ENCODE measurements around the gene LIMCH1. TPM values are rescaled to one million over a fixed set of nuclear protein-coding genes. Genes with fewer than 3 reads are reported as not detected.

LIMCH1 gene
- total RNA-seq, 1 experiment from 2014 or later, result 3.3 TPM

DNA sequence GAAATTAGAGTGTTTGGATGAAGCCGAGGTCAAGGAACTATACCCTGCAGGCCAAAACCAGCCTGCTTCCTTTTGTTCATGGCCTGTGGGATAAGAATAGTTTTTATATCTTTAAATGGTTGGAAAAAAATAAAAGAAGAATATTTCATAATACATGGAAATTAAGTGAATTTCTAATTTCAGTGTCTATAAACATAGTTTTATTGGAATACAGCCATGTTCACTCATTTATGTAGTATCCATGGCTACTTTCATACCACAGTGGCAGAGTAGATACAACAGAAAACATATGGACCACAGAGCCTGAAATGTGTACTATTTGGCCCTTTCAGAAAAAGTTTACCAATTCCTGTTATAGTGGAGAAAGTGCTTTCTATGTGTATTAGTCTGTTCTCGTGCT, 13.6 kb downstream of the LIMCH1 start:
- Histone ChIP-seq H3K23me2 (ENCODE audit: insufficient read length, low read depth, low read length, poor library complexity, severe bottlenecking) (no peaks in the 10 kb centered on the region), H2BK15ac (ENCODE audit: low read depth, low read length) (no peak overlapping the region), H4K20me1 (ENCODE audit: control insufficient read depth, insufficient read depth, insufficient read length) (no peaks in the 10 kb centered on the region), H2BK5ac (ENCODE audit: insufficient read length, low read length) (no peak overlapping the region), H3K79me2 (ENCODE audit: insufficient read depth, low read length) (no peaks in the 10 kb centered on the region), H3K4me2 (ENCODE audit: insufficient read depth, insufficient read length, low read length) (no peak overlapping the region), H3K9ac (ENCODE audit: extremely low read depth, insufficient read length, low read length) (no peak overlapping the region), H4K5ac (ENCODE audit: insufficient read length, low read depth, low read length) (no peak overlapping the region), H3K4ac (ENCODE audit: low read depth, low read length) (no peak overlapping the region), H3K18ac (ENCODE audit: insufficient read length, low read depth, low read length) (no peak overlapping the region), H3K14ac (ENCODE audit: insufficient read depth, low read length) (no peak overlapping the region), H2BK20ac (ENCODE audit: low read depth, low read length, poor library complexity, severe bottlenecking) (no peak overlapping the region), H3K27me3 (ENCODE audit: insufficient read depth, low read length) (no peaks in the 10 kb centered on the region), H3T11ph (ENCODE audit: low read length) (no peak overlapping the region), H3K27ac (ENCODE audit: insufficient read length, low read depth, low read length) (no peak overlapping the region), H2BK120ac (ENCODE audit: low read depth, low read length, poor library complexity, severe bottlenecking) (no peak overlapping the region), H3K79me1 (ENCODE audit: insufficient read depth, low read depth, low read length, poor library complexity, severe bottlenecking) (no peaks in the 10 kb centered on the region), H4K91ac (ENCODE audit: insufficient read length, low read depth, low read length) (no peak overlapping the region), H2AFZ (ENCODE audit: low read length) (no peak overlapping the region), H2AK5ac (ENCODE audit: insufficient read length, low read length) (no peak overlapping the region), H3K9me3 (ENCODE audit: control insufficient read depth, low read depth, low read length) (no peaks in the 10 kb centered on the region), H3K23ac (ENCODE audit: insufficient read length, low read depth, low read length) (no peak overlapping the region), H3K56ac (ENCODE audit: insufficient read length, low read depth, low read length) (no peak overlapping the region), H4K8ac (replicated peaks; ENCODE audit: insufficient read length, low read depth, low read length) (no peak overlapping the region), H2BK12ac (ENCODE audit: insufficient read length, low read depth, low read length) (no peak overlapping the region), H3K4me1 (ENCODE audit: insufficient read depth, low read length) (no peaks in the 10 kb centered on the region)
- no CpG with 5 or more reads among the region's 2 CpGs for WGBS (ENCODE audit: extremely low coverage, insufficient read length, low lambda C conversion rate)
- no peaks in the 10 kb centered on the region for H3K9me3 Mint-ChIP-seq
- DNase-seq, result no peak
- no peaks in the 10 kb centered on the region for H3K27me3 Mint-ChIP-seq (ENCODE audit: low read depth)
- no peak overlapping the region for H3K4me3 Mint-ChIP-seq
- H3K4me1 Mint-ChIP-seq, result peaks cover 0 to 2% of the 10 kb centered on the region in 2 experiments; a peak in 2 of 4 replicates
- peak overlapping the region in 1 of 3 experiments; percentile 2; a peak in 1 of 7 replicates for H3K27ac Mint-ChIP-seq
- no peaks in the 10 kb centered on the region for H3K36me3 Mint-ChIP-seq (ENCODE audit: insufficient read depth in 1 of 3, low read depth in 3 of 3)
- TF ChIP-seq, protein P1, sequence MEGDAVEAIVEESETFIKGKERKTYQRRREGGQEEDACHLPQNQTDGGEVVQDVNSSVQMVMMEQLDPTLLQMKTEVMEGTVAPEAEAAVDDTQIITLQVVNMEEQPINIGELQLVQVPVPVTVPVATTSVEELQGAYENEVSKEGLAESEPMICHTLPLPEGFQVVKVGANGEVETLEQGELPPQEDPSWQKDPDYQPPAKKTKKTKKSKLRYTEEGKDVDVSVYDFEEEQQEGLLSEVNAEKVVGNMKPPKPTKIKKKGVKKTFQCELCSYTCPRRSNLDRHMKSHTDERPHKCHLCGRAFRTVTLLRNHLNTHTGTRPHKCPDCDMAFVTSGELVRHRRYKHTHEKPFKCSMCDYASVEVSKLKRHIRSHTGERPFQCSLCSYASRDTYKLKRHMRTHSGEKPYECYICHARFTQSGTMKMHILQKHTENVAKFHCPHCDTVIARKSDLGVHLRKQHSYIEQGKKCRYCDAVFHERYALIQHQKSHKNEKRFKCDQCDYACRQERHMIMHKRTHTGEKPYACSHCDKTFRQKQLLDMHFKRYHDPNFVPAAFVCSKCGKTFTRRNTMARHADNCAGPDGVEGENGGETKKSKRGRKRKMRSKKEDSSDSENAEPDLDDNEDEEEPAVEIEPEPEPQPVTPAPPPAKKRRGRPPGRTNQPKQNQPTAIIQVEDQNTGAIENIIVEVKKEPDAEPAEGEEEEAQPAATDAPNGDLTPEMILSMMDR (conservative IDR thresholded peaks at IDR 0.05), result no peak
